ENCODE results near the gene NDUFAF8.
"Not testable (repeated sequence)": the region's sequence is repeated elsewhere in the genome, so short reads cannot be mapped to it uniquely, and the experiment has no call there.

The NDUFAF8 gene

GRCh38 chr17:81222906-81223761 lies 16.0 kb upstream of the NDUFAF8 start, which contains the start of gene CEP131:
CEP131 (minus strand) TSS chr17:81222965; CDS start chr17:81220056, 2,909 bp downstream.
- DNase-seq, result peak; percentile 97 to 99 (median 99)
- peak within 1 kb of the TSS; percentile 59 to 83 (median 77) for H3K4me3 ChIP-seq (ENCODE audit: control insufficient read depth in 1 of 7, extremely low read depth in 1 of 7, insufficient read depth in 4 of 7, low read depth in 2 of 7, low read length in 6 of 7)
- peaks cover 5 to 32% (median 30%) of the 10 kb centered on the region in 4 experiments for H3K4me1 ChIP-seq (ENCODE audit: control extremely low read depth in 1 of 4, control insufficient read depth in 4 of 4, insufficient read depth in 4 of 4, low read length in 3 of 4)
- no peaks in the 10 kb centered on the region for H3K27me3 ChIP-seq (replicated peaks in 2 of 5; ENCODE audit: control insufficient read depth in 4 of 5, insufficient read depth in 5 of 5, low read length in 4 of 5)
- peaks cover 2 to 15% (median 10%) of the 10 kb centered on the region in 4 experiments for H3K36me3 ChIP-seq (ENCODE audit: control insufficient read depth in 4 of 4, insufficient read depth in 4 of 4, low read length in 3 of 4)
- H3K27ac ChIP-seq (ENCODE audit: insufficient read depth in 1 of 2, low read depth in 1 of 2, low read length in 2 of 2, poor library complexity in 1 of 2, severe bottlenecking in 2 of 2), result peak within 1 kb of the TSS in 1 of 2 experiments; percentile 64
- CTCF ChIA-PET, result interaction anchor here (1.0 kb wide), 1 partner anchor 8 kb away, joined by 3 read pairs; no protein-coding TSS in a partner anchor
- H3K9me3 ChIP-seq (ENCODE audit: control extremely low read depth in 1 of 5, control insufficient read depth in 4 of 5, insufficient read depth in 2 of 5, low read depth in 1 of 5, low read length in 4 of 5), result peaks cover 0 to 4% (median 0%) of the 10 kb centered on the region in 5 experiments
- 0% methylated on average over 64 of the region's 79 CpGs for WGBS (ENCODE audit: insufficient coverage)
- POLR2A ChIA-PET, result interaction anchor here (0.6 to 0.8 kb wide), 3 partner anchors 9 to 338 kb away, joined by 3 read pairs; partner anchors contain the start of genes NDUFAF8 and TEPSIN

- H3K36me3 ChIP-seq (ENCODE audit: control insufficient read depth in 4 of 4, insufficient read depth in 4 of 4, low read length in 3 of 4), result peaks cover 2 to 11% (median 7%) of the 10 kb centered on the region in 4 experiments
- CTCF ChIA-PET, result interaction anchor here (0.8 kb wide), 1 partner anchor 10 kb away, joined by 3 read pairs; no protein-coding TSS in a partner anchor
- peaks cover 0 to 4% (median 0%) of the 10 kb centered on the region in 5 experiments for H3K9me3 ChIP-seq (ENCODE audit: control extremely low read depth in 1 of 5, control insufficient read depth in 4 of 5, insufficient read depth in 2 of 5, low read depth in 1 of 5, low read length in 4 of 5)
- H3K4me3 ChIP-seq (ENCODE audit: control insufficient read depth in 1 of 7, extremely low read depth in 1 of 7, insufficient read depth in 4 of 7, low read depth in 2 of 7, low read length in 6 of 7), result peak overlapping the region in 6 of 7 experiments; percentile 9 to 63 (median 50)
- H3K27ac ChIP-seq (ENCODE audit: insufficient read depth in 1 of 2, low read depth in 1 of 2, low read length in 2 of 2, poor library complexity in 1 of 2, severe bottlenecking in 2 of 2), result no peak overlapping the region
- WGBS (ENCODE audit: insufficient coverage), result 0% methylated on average over 6 of the region's 11 CpGs
- DNase-seq, result peak; percentile 61 to 85 (median 83)
- no peaks in the 10 kb centered on the region for H3K27me3 ChIP-seq (replicated peaks in 2 of 5; ENCODE audit: control insufficient read depth in 4 of 5, insufficient read depth in 5 of 5, low read length in 4 of 5)
- POLR2A ChIA-PET, result no interaction called here
- H3K4me1 ChIP-seq (ENCODE audit: control extremely low read depth in 1 of 4, control insufficient read depth in 4 of 4, insufficient read depth in 4 of 4, low read length in 3 of 4), result peaks cover 5 to 38% (median 35%) of the 10 kb centered on the region in 4 experiments
These were observed 15.4 kb upstream of the NDUFAF8 start for GRCh38 chr17:81223762-81224130.

- H3K9me3 ChIP-seq (ENCODE audit: control extremely low read depth in 1 of 5, control insufficient read depth in 4 of 5, insufficient read depth in 2 of 5, low read depth in 1 of 5, low read length in 4 of 5); H3K4me3 ChIP-seq (ENCODE audit: control insufficient read depth in 1 of 7, extremely low read depth in 1 of 7, insufficient read depth in 4 of 7, low read depth in 2 of 7, low read length in 6 of 7); POLR2A ChIA-PET; H3K27me3 ChIP-seq (replicated peaks in 2 of 5; ENCODE audit: control insufficient read depth in 4 of 5, insufficient read depth in 5 of 5, low read length in 4 of 5): not testable (repeated sequence)
- CTCF ChIA-PET, result interaction anchor here (1.2 kb wide), 1 partner anchor 13 kb away, joined by 3 read pairs; no protein-coding TSS in a partner anchor
- Histone ChIP-seq H3K36me3 (ENCODE audit: control insufficient read depth in 4 of 4, insufficient read depth in 4 of 4, low read length in 3 of 4) (peaks cover 7 to 39% (median 30%) of the 10 kb centered on the region in 4 experiments), H3K4me1 (ENCODE audit: control extremely low read depth in 1 of 4, control insufficient read depth in 4 of 4, insufficient read depth in 4 of 4, low read length in 3 of 4) (peaks cover 5 to 31% (median 24%) of the 10 kb centered on the region in 4 experiments), H3K27ac (ENCODE audit: insufficient read depth in 1 of 2, low read depth in 1 of 2, low read length in 2 of 2, poor library complexity in 1 of 2, severe bottlenecking in 2 of 2) (peak overlapping the region in 1 of 2 experiments; percentile 49)
- WGBS (ENCODE audit: insufficient coverage), result no CpG with 5 or more reads among the region's 2 CpGs
- DNase-seq, result peak in 1 of 3 donors; percentile 26
These were observed 11.5 kb upstream of the NDUFAF8 start for GRCh38 chr17:81227630-81228029.

- Histone ChIP-seq H3K4me3 (ENCODE audit: control insufficient read depth in 1 of 7, extremely low read depth in 1 of 7, insufficient read depth in 4 of 7, low read depth in 2 of 7, low read length in 6 of 7) (peak overlapping the region in 1 of 7 experiments; percentile 1), H3K36me3 (ENCODE audit: control insufficient read depth in 4 of 4, insufficient read depth in 4 of 4, low read length in 3 of 4) (peaks cover 8 to 47% (median 34%) of the 10 kb centered on the region in 4 experiments), H3K27me3 (replicated peaks in 2 of 5; ENCODE audit: control insufficient read depth in 4 of 5, insufficient read depth in 5 of 5, low read length in 4 of 5) (no peaks in the 10 kb centered on the region), H3K9me3 (ENCODE audit: control extremely low read depth in 1 of 5, control insufficient read depth in 4 of 5, insufficient read depth in 2 of 5, low read depth in 1 of 5, low read length in 4 of 5) (peaks cover 0 to 4% (median 0%) of the 10 kb centered on the region in 5 experiments), H3K4me1 (ENCODE audit: control extremely low read depth in 1 of 4, control insufficient read depth in 4 of 4, insufficient read depth in 4 of 4, low read length in 3 of 4) (peaks cover 5 to 28% (median 21%) of the 10 kb centered on the region in 4 experiments), H3K27ac (ENCODE audit: insufficient read depth in 1 of 2, low read depth in 1 of 2, low read length in 2 of 2, poor library complexity in 1 of 2, severe bottlenecking in 2 of 2) (no peak overlapping the region)
- ChIA-PET CTCF (interaction anchor here (0.9 to 4.9 kb wide), 2 partner anchors 9 to 86 kb away, joined by 3 to 22 read pairs; no protein-coding TSS in a partner anchor), POLR2A (no interaction called here)
- WGBS (ENCODE audit: insufficient coverage), result 72% methylated on average over 7 of the region's 9 CpGs
- DNase-seq, result peak in 2 of 3 donors; percentile 56 to 60
These were observed 10.7 kb upstream of the NDUFAF8 start for GRCh38 chr17:81228420-81228819.

- Histone ChIP-seq H3K4me3 (ENCODE audit: control insufficient read depth in 1 of 7, extremely low read depth in 1 of 7, insufficient read depth in 4 of 7, low read depth in 2 of 7, low read length in 6 of 7) (no peak overlapping the region), H3K27ac (ENCODE audit: insufficient read depth in 1 of 2, low read depth in 1 of 2, low read length in 2 of 2, poor library complexity in 1 of 2, severe bottlenecking in 2 of 2) (no peak overlapping the region), H3K36me3 (ENCODE audit: control insufficient read depth in 4 of 4, insufficient read depth in 4 of 4, low read length in 3 of 4) (peaks cover 8 to 53% (median 37%) of the 10 kb centered on the region in 4 experiments), H3K27me3 (replicated peaks in 2 of 5; ENCODE audit: control insufficient read depth in 4 of 5, insufficient read depth in 5 of 5, low read length in 4 of 5) (no peaks in the 10 kb centered on the region), H3K9me3 (ENCODE audit: control extremely low read depth in 1 of 5, control insufficient read depth in 4 of 5, insufficient read depth in 2 of 5, low read depth in 1 of 5, low read length in 4 of 5) (peaks cover 0 to 4% (median 0%) of the 10 kb centered on the region in 5 experiments), H3K4me1 (ENCODE audit: control extremely low read depth in 1 of 4, control insufficient read depth in 4 of 4, insufficient read depth in 4 of 4, low read length in 3 of 4) (peaks cover 0 to 22% (median 15%) of the 10 kb centered on the region in 4 experiments)
- 96% methylated on average over 28 of the region's 32 CpGs for WGBS (ENCODE audit: insufficient coverage)
- ChIA-PET POLR2A (no interaction called here), CTCF (interaction anchor here (0.9 to 4.9 kb wide), 4 partner anchors 9 to 87 kb away, joined by 3 to 22 read pairs (median 4); no protein-coding TSS in a partner anchor)
- no peak for DNase-seq
These were observed 10.1 kb upstream of the NDUFAF8 start for GRCh38 chr17:81228834-81229665.

GRCh38 chr17:81229666-81229920 lies 9.5 kb upstream of the NDUFAF8 start:
- Histone ChIP-seq H3K27ac (ENCODE audit: insufficient read depth in 1 of 2, low read depth in 1 of 2, low read length in 2 of 2, poor library complexity in 1 of 2, severe bottlenecking in 2 of 2) (no peak overlapping the region), H3K4me1 (ENCODE audit: control extremely low read depth in 1 of 4, control insufficient read depth in 4 of 4, insufficient read depth in 4 of 4, low read length in 3 of 4) (peaks cover 0 to 19% (median 12%) of the 10 kb centered on the region in 4 experiments), H3K27me3 (replicated peaks in 2 of 5; ENCODE audit: control insufficient read depth in 4 of 5, insufficient read depth in 5 of 5, low read length in 4 of 5) (no peaks in the 10 kb centered on the region), H3K9me3 (ENCODE audit: control extremely low read depth in 1 of 5, control insufficient read depth in 4 of 5, insufficient read depth in 2 of 5, low read depth in 1 of 5, low read length in 4 of 5) (peaks cover 0 to 4% (median 0%) of the 10 kb centered on the region in 5 experiments), H3K36me3 (ENCODE audit: control insufficient read depth in 4 of 4, insufficient read depth in 4 of 4, low read length in 3 of 4) (peaks cover 8 to 55% (median 38%) of the 10 kb centered on the region in 4 experiments), H3K4me3 (ENCODE audit: control insufficient read depth in 1 of 7, extremely low read depth in 1 of 7, insufficient read depth in 4 of 7, low read depth in 2 of 7, low read length in 6 of 7) (no peak overlapping the region)
- ChIA-PET POLR2A (no interaction called here), CTCF (interaction anchor here (1.0 to 4.9 kb wide), 3 partner anchors 10 to 87 kb away, joined by 3 to 22 read pairs (median 5); no protein-coding TSS in a partner anchor)
- WGBS (ENCODE audit: insufficient coverage), result 97% methylated on average over 14 of the region's 14 CpGs
- DNase-seq, result no peak
